Effector memory CD4-positive, alpha-beta T cell (primary cell): ENCODE results near the gene PALLD.
"Not testable (repeated sequence)": the region's sequence is repeated elsewhere in the genome, so short reads cannot be mapped to it uniquely, and the experiment has no call there.

Experiments
- DNase-seq, 3 donors: peaks; one replicate each; pipeline ENCODE4 v3.0.0-alpha.2; 2020
- H3K27ac ChIP-seq: 2 replicates; pipeline ENCODE4 v1.7.0; 2013; ENCODE audit warnings: mild to moderate bottlenecking, low read length, moderate library complexity; ENCODE audit not compliant: insufficient read depth, poor library complexity, severe bottlenecking
- H3K27me3 ChIP-seq: replicated peaks from 2 replicates; pipeline ENCODE4 v1.7.0; 2013; ENCODE audit warnings: mild to moderate bottlenecking, low read length; ENCODE audit not compliant: insufficient read depth, control insufficient read depth, poor library complexity, severe bottlenecking
- H3K36me3 ChIP-seq: 2 replicates; pipeline ENCODE4 v1.7.0; 2013; ENCODE audit warnings: mild to moderate bottlenecking, low read length, moderate library complexity; ENCODE audit not compliant: control insufficient read depth, insufficient read depth
- H3K4me1 ChIP-seq: 2 replicates; pipeline ENCODE4 v1.7.0; 2013; ENCODE audit warnings: low read length, mild to moderate bottlenecking; ENCODE audit not compliant: control insufficient read depth, insufficient read depth, poor library complexity, severe bottlenecking
- H3K4me3 ChIP-seq: 2 replicates; pipeline ENCODE4 v1.7.0; 2013; ENCODE audit warnings: low read length, low read depth, mild to moderate bottlenecking; ENCODE audit not compliant: insufficient read depth, poor library complexity, severe bottlenecking
- H3K9me3 ChIP-seq: 2 replicates; pipeline ENCODE4 v1.7.0; 2013; ENCODE audit warnings: mild to moderate bottlenecking, low read length, moderate library complexity; ENCODE audit not compliant: control insufficient read depth

Gene PALLD

GRCh38 chr4:168717847-168718246, 221.0 kb downstream of the PALLD start:
- H3K4me3 ChIP-seq: no peak overlapping the region
- no peak for DNase-seq
- no peaks in the 10 kb centered on the region for H3K9me3 ChIP-seq
- H3K27ac ChIP-seq: no peak overlapping the region
- no peaks in the 10 kb centered on the region for H3K4me1 ChIP-seq
- no peaks in the 10 kb centered on the region for H3K27me3 ChIP-seq
- H3K36me3 ChIP-seq: no peaks in the 10 kb centered on the region

DNA sequence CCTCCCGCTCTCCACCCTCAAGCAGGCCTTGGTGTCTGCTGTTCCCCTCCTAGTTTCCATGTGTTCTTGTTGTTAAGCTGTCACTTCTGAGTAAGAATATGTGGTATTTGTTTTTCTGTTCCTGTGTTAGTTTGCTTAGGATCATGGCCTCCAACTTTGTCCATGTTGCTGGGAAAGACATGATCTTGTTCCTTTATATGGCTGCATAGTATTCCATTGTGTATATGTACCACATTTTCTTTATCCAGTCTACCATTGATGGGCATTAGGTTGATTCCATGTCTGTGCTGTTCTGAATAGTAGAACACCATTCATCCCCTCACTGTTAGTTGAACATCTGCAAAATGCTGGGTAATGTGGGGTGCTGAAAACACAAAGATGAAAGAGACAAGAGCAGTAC, 222.9 kb downstream of the PALLD start:
- H3K9me3 ChIP-seq: no peaks in the 10 kb centered on the region
- no peaks in the 10 kb centered on the region for H3K27me3 ChIP-seq
- no peaks in the 10 kb centered on the region for H3K36me3 ChIP-seq
- no peaks in the 10 kb centered on the region for H3K4me1 ChIP-seq
- H3K4me3 ChIP-seq: no peak overlapping the region
- H3K27ac ChIP-seq: no peak overlapping the region
- no peak for DNase-seq

GRCh38 chr4:168720396-168720900, 223.6 kb downstream of the PALLD start:
- H3K27ac ChIP-seq: no peak overlapping the region
- DNase-seq: no peak
- no peaks in the 10 kb centered on the region for H3K27me3 ChIP-seq
- no peaks in the 10 kb centered on the region for H3K36me3 ChIP-seq
- no peaks in the 10 kb centered on the region for H3K9me3 ChIP-seq
- no peaks in the 10 kb centered on the region for H3K4me1 ChIP-seq
- H3K4me3 ChIP-seq: no peak overlapping the region

DNA sequence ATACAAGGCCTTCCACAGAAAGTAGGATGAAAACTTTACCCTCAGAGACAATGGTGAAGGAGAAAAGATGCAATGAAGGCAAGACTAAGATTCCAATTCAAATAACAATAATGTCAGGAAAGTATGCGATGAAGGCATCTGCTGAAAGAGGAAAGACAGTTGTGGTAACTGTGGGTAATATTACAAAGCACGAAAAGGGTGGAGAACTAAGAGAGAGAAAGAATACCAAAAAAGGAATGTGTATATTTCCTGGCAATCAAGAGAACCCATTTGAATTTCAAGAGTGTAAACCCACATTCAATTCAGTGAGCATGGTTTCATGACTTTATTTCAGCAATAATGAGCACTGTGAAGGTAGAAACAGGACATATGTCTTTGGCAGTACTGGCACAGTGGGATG, 225.5 kb downstream of the PALLD start:
- Histone ChIP-seq H3K27me3 (no peaks in the 10 kb centered on the region), H3K27ac (no peak overlapping the region), H3K9me3 (no peaks in the 10 kb centered on the region), H3K36me3 (no peaks in the 10 kb centered on the region), H3K4me3 (no peak overlapping the region), H3K4me1 (no peaks in the 10 kb centered on the region)
- no peak for DNase-seq

- Histone ChIP-seq H3K4me1 (no peaks in the 10 kb centered on the region), H3K36me3 (no peaks in the 10 kb centered on the region), H3K9me3 (no peaks in the 10 kb centered on the region), H3K4me3 (no peak overlapping the region), H3K27ac (no peak overlapping the region), H3K27me3 (no peaks in the 10 kb centered on the region)
- DNase-seq: no peak
Observed at GRCh38 chr4:168723020-168723419, 226.2 kb downstream of the PALLD start.

DNA sequence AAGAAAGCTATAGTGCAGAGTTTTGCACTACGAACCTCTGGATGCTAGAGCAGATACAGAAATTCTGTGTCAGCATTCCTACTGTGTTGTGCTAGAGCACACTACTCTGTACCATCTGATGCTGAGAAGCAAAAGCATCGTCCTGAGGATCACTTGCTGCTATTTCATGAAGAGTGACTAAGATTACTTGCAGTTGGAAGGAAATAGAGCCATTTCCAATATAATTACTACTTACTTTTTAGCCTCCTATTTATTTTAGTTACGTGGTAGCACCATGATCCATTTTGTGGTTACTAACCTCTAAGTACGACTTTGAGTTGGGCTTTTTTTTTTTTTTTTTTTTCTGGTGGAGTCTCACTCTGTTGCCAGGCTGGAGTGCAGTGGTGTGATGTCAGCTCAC, 226.7 kb downstream of the PALLD start:
- H3K4me1 ChIP-seq: no peaks in the 10 kb centered on the region
- H3K27me3 ChIP-seq: no peaks in the 10 kb centered on the region
- H3K27ac ChIP-seq: no peak overlapping the region
- no peaks in the 10 kb centered on the region for H3K36me3 ChIP-seq
- no peak overlapping the region for H3K4me3 ChIP-seq
- no peak for DNase-seq
- no peaks in the 10 kb centered on the region for H3K9me3 ChIP-seq

DNA sequence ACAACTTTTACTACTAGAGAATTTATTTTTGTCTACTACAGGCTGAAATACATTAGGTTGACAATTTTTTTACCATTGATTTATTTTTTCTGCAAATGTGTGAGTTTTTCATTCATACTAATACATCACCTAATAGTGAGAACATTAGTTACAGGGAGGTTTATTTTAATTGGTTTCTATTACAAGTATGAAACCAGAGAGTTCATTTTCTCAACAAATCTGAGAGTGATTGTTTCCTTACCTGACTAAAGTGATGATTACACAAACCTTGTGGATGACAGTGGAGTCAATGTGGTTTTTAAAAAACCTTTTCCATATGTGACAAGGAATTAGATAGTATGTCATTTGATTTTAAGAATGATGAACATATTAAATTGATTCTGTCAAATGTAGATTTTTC, 227.4 kb downstream of the PALLD start:
- DNase-seq: no peak
- Histone ChIP-seq H3K27ac (no peak overlapping the region), H3K4me3 (no peak overlapping the region), H3K27me3 (no peaks in the 10 kb centered on the region), H3K9me3 (no peaks in the 10 kb centered on the region), H3K4me1 (no peaks in the 10 kb centered on the region), H3K36me3 (no peaks in the 10 kb centered on the region)

DNA sequence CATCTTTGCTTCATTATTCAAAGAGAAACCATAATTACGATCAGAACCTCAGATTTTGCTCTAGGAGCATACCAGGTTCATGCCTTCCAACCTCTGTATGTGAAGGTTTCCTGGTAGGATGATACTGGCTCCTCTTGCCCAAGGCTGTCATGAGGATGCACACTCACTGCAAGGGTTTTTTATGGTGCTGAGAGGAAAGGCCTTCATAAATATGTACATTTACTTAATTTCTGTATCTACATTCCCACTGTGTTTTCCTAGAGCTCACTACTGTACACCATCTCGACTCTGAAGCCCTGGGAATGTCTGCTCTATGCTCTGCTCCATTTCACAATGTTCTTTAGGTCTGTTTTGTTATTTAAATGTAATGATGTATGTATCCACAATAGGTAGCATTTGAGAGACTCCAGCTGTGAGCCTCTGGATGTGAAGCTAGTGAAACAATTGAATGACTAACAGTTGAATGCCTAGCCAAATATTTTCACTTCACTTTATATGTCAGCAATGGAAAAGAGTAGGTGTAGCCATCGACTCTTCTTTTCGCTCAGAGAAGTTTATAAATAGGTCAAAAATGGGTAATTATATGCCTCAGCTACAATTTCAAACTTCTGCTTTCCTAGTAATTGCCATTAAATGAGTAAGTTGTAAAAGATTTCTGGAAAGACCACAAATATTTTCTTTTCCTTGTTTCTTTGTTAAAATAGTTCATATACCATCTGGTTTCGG, 228.0 kb downstream of the PALLD start:
- no peaks in the 10 kb centered on the region for H3K4me1 ChIP-seq
- H3K9me3 ChIP-seq: no peaks in the 10 kb centered on the region
- no peaks in the 10 kb centered on the region for H3K27me3 ChIP-seq
- H3K36me3 ChIP-seq: no peaks in the 10 kb centered on the region
- H3K4me3 ChIP-seq: no peak overlapping the region
- no peak for DNase-seq
- H3K27ac ChIP-seq: no peak overlapping the region

- H3K27me3 ChIP-seq: no peaks in the 10 kb centered on the region
- H3K36me3 ChIP-seq: no peaks in the 10 kb centered on the region
- DNase-seq: no peak
- H3K4me3 ChIP-seq: no peak overlapping the region
- H3K4me1 ChIP-seq: no peaks in the 10 kb centered on the region
- no peak overlapping the region for H3K27ac ChIP-seq
- H3K9me3 ChIP-seq: no peaks in the 10 kb centered on the region
Observed at GRCh38 chr4:168725930-168726329, 229.1 kb downstream of the PALLD start.

- not testable (repeated sequence) for DNase-seq, H3K27me3 ChIP-seq, H3K36me3 ChIP-seq, H3K4me1 ChIP-seq, H3K27ac ChIP-seq, H3K9me3 ChIP-seq, H3K4me3 ChIP-seq
Observed at GRCh38 chr4:168727181-168727580, 230.3 kb downstream of the PALLD start.
